Endothelial cell of umbilical vein (primary cell): ENCODE measurements around the gene KLK2. TPM values are rescaled to one million over a fixed set of nuclear protein-coding genes. Genes with fewer than 3 reads are reported as not detected.

Source experiments
- BruUV-seq: library from RNA; stranded (reverse); fragments of 400-500 nt; replicated peaks from 2 replicates; lab custom pipeline; 2021; lab: Mats Ljungman, UMichigan
- CTCF ChIA-PET: fragments of 300-600, 350-600 bp; sonication (Branson Sonifier 250); formaldehyde crosslinking; loops from one replicate; lab custom pipeline; 2021; ENCODE audit warnings: antibody characterized with exemption, inconsistent platforms; lab: Charles Lee
- POLR2A ChIA-PET: fragments of 300-600, 350-600 bp; sonication (Branson Sonifier 250); formaldehyde crosslinking; loops from one replicate; lab custom pipeline; 2021; ENCODE audit warnings: antibody characterized with exemption, inconsistent platforms; lab: Charles Lee
- DNase-seq: peaks from one replicate; pipeline ENCODE4 v3.0.0-alpha.2; 2011; ENCODE audit warnings: low read depth, low spot score
- FAIRE-seq: peaks from 2 replicates; lab custom pipeline; 2011; peaks lifted over from hg19 to GRCh38; lab: Jason Lieb, UNC
- H2AFZ ChIP-seq: 2 replicates; pipeline ENCODE4 v1.6.0; 2012; ENCODE audit warnings: low read depth, low read length, control low read depth, inconsistent platforms
- H3K27ac ChIP-seq: 2 replicates; pipeline ENCODE4 v1.5.1; 2011; ENCODE audit warnings: low read depth, mild to moderate bottlenecking, control low read depth, low read length, moderate library complexity; ENCODE audit not compliant: insufficient read depth
- H3K27me3 ChIP-seq, 2 experiments: 2 replicates each; pipeline versions ENCODE4 v1.6.0 to v1.6.1; 2011; ENCODE audit warnings: low read length in 2 of 2, mixed read lengths in 1 of 2; ENCODE audit not compliant: control insufficient read depth in 2 of 2, insufficient read depth in 2 of 2
- H3K36me3 ChIP-seq, 2 experiments: 2 replicates in 1 of 2; 3 replicates in 1 of 2; pipeline ENCODE4 v1.5.1; 2011; ENCODE audit warnings: low read length in 2 of 2, mild to moderate bottlenecking in 1 of 2, moderate library complexity in 1 of 2; ENCODE audit not compliant: control insufficient read depth in 2 of 2, insufficient read depth in 2 of 2; ENCODE audit errors: extremely low read depth in 1 of 2
- H3K4me1 ChIP-seq: 3 replicates; pipeline ENCODE4 v1.5.1; 2011; ENCODE audit warnings: mild to moderate bottlenecking, low read length; ENCODE audit not compliant: control insufficient read depth, insufficient read depth; ENCODE audit errors: extremely low read depth
- H3K4me2 ChIP-seq: 2 replicates; pipeline ENCODE4 v1.6.1; 2011; ENCODE audit warnings: low read length, control low read depth, mixed read lengths; ENCODE audit not compliant: insufficient read depth
- H3K4me3 ChIP-seq, 3 experiments: fragments of 200-600 bp in 1 of 3; sonication (generic), shearing (Covaris generic) in 1 of 3; replicated peaks in 1 of 3; 2 replicates each; pipeline ENCODE4 v1.5.1; 2011 to 2016; ENCODE audit warnings: control low read depth in 3 of 3, low read length in 3 of 3, mild to moderate bottlenecking in 2 of 3, inconsistent platforms in 1 of 3, low read depth in 1 of 3, moderate library complexity in 1 of 3; ENCODE audit not compliant: insufficient read depth in 1 of 3
- H3K79me2 ChIP-seq: 2 replicates; pipeline ENCODE4 v1.6.0; 2012; ENCODE audit warnings: low read length, inconsistent platforms; ENCODE audit not compliant: control insufficient read depth, insufficient read depth
- H3K9ac ChIP-seq: replicated peaks from 2 replicates; pipeline ENCODE3; 2011; ENCODE audit warnings: low read length, control low read depth; ENCODE audit not compliant: insufficient read depth; ENCODE audit errors: extremely low read depth
- H3K9me1 ChIP-seq: replicated peaks from 3 replicates; pipeline ENCODE4 v1.6.0; 2011; ENCODE audit warnings: mild to moderate bottlenecking, low read length; ENCODE audit not compliant: control insufficient read depth, insufficient read depth; ENCODE audit errors: extremely low read depth
- H3K9me3 ChIP-seq: replicated peaks from 2 replicates; pipeline ENCODE4 v1.5.1; 2012; ENCODE audit warnings: low read length, inconsistent platforms; ENCODE audit not compliant: control insufficient read depth, insufficient read depth
- H4K20me1 ChIP-seq: replicated peaks from 2 replicates; pipeline ENCODE3; 2011; ENCODE audit warnings: mild to moderate bottlenecking, low read length; ENCODE audit not compliant: control insufficient read depth, insufficient read depth; ENCODE audit errors: extremely low read depth
- EZH2 ChIP-seq: IDR thresholded peaks from 2 replicates; pipeline ENCODE4 v1.6.1; 2012; ENCODE audit warnings: borderline replicate concordance, low read depth, mild to moderate bottlenecking, moderate library complexity, low read length, inconsistent platforms; ENCODE audit not compliant: severe bottlenecking
- FOS ChIP-seq: IDR thresholded peaks from 2 replicates; pipeline ENCODE4 v1.6.1; 2011; ENCODE audit warnings: mild to moderate bottlenecking, low read length, moderate library complexity, borderline replicate concordance; ENCODE audit not compliant: insufficient read depth
- GATA2 ChIP-seq: IDR thresholded peaks from 2 replicates; pipeline ENCODE4 v1.7.0; 2011; ENCODE audit warnings: low read depth, mild to moderate bottlenecking, moderate library complexity, mixed read lengths, low read length; ENCODE audit not compliant: insufficient read length, insufficient read depth
- JUN ChIP-seq: IDR thresholded peaks from 2 replicates; pipeline ENCODE4 v1.6.1; 2011; ENCODE audit warnings: borderline replicate concordance, low read depth; ENCODE audit not compliant: insufficient read length, insufficient read depth
- MYC ChIP-seq: IDR thresholded peaks from one replicate; pipeline ENCODE4 v1.6.1; 2011; ENCODE audit warnings: mild to moderate bottlenecking, low read depth, low read length
- POLR2A ChIP-seq: IDR thresholded peaks from 2 replicates; pipeline ENCODE4 v1.6.1; 2012; ENCODE audit warnings: low read depth, mild to moderate bottlenecking, control low read depth, low read length
- POLR2AphosphoS5 ChIP-seq: IDR thresholded peaks from 2 replicates; pipeline ENCODE4 v1.6.1; 2012; ENCODE audit warnings: low read depth, mild to moderate bottlenecking, control low read depth, low read length, moderate library complexity; ENCODE audit not compliant: insufficient read depth
- dilution Hi-C: fragments of 300-500 bp; cut with MboI; formaldehyde crosslinking; loops from one replicate; pipeline ENCODE4 v1.15.0; 2019; ENCODE audit warnings: low sequenced_read_pairs; ENCODE audit not compliant: extremely low pct_ligation_motif_present
- intact Hi-C: fragments of 100-400 bp; cut with micrococcal nuclease; formaldehyde crosslinking; loops from one replicate; pipeline ENCODE4 v1.10.0; 2022
- polyA plus RNA-seq, 4 experiments: library from polyadenylated mRNA; depleted of rRNA in 3 of 4; stranded (reverse) in 3 of 4; unstranded in 1 of 4; fragments of >200 nt; gene quantifications; 2 replicates each; pipeline versions ENCODE4 v1.2.1 to v1.2.3, GENCODE V29; 2011 to 2012; ENCODE audit warnings: missing spikeins in 1 of 4
- total RNA-seq: library from RNA; stranded (reverse); gene quantifications from 2 replicates; pipeline ENCODE4 v1.2.3, GENCODE V29; 2021
- TF ChIP-seq, protein P1 (sequence below): IDR thresholded peaks from 2 replicates; pipeline ENCODE4 v1.6.1; 2011; ENCODE audit not compliant: insufficient read depth, insufficient read length
- TF ChIP-seq, protein P2 (sequence below), 2 donors: IDR thresholded peaks; 1 replicate in 1 of 2; 2 replicates in 1 of 2; pipeline ENCODE4 v1.5.1; 2011; ENCODE audit warnings: low read length in 2 of 2, mild to moderate bottlenecking in 2 of 2, moderate library complexity in 2 of 2, control low read depth in 1 of 2, inconsistent platforms in 1 of 2, low read depth in 1 of 2; ENCODE audit not compliant: insufficient read depth in 1 of 2; ENCODE audit errors: extremely low read depth in 1 of 2

KLK2 gene
- total and polyA plus RNA-seq, 2 donors (not counting 3 experiments of a cell fraction or from before 2014, with no cell fraction given): not detected

DNA sequence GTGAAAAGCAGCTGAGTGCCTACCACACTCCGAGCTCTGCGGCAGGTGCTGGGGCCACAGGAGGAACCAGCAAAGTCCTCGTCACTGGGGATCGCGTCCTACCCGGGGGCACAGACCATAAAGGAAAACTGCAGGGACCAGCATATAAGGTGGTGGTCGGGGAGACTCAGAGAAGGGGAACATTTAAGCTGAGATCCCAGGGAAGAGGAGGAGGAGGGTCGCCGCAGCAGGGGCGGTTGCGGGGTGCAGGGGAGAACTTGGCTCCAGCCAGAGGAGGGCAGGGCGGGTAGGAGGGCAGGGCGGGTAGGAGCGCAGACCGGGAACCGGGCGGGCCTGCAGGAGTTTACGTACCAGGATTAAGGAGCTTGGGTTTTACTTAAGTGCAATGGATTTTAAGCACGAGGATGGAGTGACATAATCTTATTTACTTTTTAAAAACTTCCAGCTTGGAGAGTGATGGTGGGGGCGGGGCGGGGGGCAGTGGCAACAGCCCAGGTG, 38.9 kb downstream of the KLK2 start:
- POLR2A ChIA-PET: no interaction called here

More for the DNA sequence above, 38.9 kb downstream of the KLK2 start:
- H3K27me3 ChIP-seq: peaks cover 18 to 24% of the 10 kb centered on the region in 2 experiments
- no peaks in the 10 kb centered on the region for H3K36me3 ChIP-seq
- no peaks in the 10 kb centered on the region for H3K4me1 ChIP-seq
- no peaks in the 10 kb centered on the region for H3K9me3 ChIP-seq
- no peak overlapping the region for H3K4me3 ChIP-seq
- no peaks in the 10 kb centered on the region for H4K20me1 ChIP-seq
- no peak overlapping the region for H2AFZ ChIP-seq
- TF ChIP-seq, protein P1, sequence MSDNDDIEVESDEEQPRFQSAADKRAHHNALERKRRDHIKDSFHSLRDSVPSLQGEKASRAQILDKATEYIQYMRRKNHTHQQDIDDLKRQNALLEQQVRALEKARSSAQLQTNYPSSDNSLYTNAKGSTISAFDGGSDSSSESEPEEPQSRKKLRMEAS: no peak
- TF ChIP-seq, protein P2, sequence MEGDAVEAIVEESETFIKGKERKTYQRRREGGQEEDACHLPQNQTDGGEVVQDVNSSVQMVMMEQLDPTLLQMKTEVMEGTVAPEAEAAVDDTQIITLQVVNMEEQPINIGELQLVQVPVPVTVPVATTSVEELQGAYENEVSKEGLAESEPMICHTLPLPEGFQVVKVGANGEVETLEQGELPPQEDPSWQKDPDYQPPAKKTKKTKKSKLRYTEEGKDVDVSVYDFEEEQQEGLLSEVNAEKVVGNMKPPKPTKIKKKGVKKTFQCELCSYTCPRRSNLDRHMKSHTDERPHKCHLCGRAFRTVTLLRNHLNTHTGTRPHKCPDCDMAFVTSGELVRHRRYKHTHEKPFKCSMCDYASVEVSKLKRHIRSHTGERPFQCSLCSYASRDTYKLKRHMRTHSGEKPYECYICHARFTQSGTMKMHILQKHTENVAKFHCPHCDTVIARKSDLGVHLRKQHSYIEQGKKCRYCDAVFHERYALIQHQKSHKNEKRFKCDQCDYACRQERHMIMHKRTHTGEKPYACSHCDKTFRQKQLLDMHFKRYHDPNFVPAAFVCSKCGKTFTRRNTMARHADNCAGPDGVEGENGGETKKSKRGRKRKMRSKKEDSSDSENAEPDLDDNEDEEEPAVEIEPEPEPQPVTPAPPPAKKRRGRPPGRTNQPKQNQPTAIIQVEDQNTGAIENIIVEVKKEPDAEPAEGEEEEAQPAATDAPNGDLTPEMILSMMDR (IDR thresholded peaks at IDR 0.05; ENCODE audit: extremely low read depth in 1 of 2, insufficient read depth in 1 of 2, low read depth in 1 of 2, low read length in 2 of 2): no peak
- no peak for TF ChIP-seq POLR2A
- no peak for TF ChIP-seq FOS
- no peak for TF ChIP-seq EZH2
- TF ChIP-seq GATA2: no peak
- TF ChIP-seq JUN: no peak
- TF ChIP-seq POLR2AphosphoS5: no peak
- TF ChIP-seq MYC: no peak
- H3K4me2 ChIP-seq: no peak overlapping the region
- FAIRE-seq (no peak), DNase-seq (no peak)
- dilution Hi-C loops (no loop called here), intact Hi-C loops (loop anchor here (10.0 kb wide), 1 partner anchor 1183 kb away; the partner anchor contains the start of gene ZNF841)
- CTCF ChIA-PET: interaction anchor here (0.8 kb wide), 1 partner anchor 10 kb away, joined by 3 read pairs; no protein-coding TSS in a partner anchor
- H3K9ac ChIP-seq: no peak overlapping the region
- no peak overlapping the region for H3K27ac ChIP-seq
- no peaks in the 10 kb centered on the region for H3K9me1 ChIP-seq
- no TSS peak for BruUV-seq
- H3K79me2 ChIP-seq: no peaks in the 10 kb centered on the region
